ENCODE measurements around the gene SSR2. TPM values are rescaled to one million over a fixed set of nuclear protein-coding genes. Genes with fewer than 3 reads are reported as not detected.

SSR2 gene
- total RNA-seq, 4 donors from 2014 or later: 97.6 to 474 (median 227) TPM

DNA sequence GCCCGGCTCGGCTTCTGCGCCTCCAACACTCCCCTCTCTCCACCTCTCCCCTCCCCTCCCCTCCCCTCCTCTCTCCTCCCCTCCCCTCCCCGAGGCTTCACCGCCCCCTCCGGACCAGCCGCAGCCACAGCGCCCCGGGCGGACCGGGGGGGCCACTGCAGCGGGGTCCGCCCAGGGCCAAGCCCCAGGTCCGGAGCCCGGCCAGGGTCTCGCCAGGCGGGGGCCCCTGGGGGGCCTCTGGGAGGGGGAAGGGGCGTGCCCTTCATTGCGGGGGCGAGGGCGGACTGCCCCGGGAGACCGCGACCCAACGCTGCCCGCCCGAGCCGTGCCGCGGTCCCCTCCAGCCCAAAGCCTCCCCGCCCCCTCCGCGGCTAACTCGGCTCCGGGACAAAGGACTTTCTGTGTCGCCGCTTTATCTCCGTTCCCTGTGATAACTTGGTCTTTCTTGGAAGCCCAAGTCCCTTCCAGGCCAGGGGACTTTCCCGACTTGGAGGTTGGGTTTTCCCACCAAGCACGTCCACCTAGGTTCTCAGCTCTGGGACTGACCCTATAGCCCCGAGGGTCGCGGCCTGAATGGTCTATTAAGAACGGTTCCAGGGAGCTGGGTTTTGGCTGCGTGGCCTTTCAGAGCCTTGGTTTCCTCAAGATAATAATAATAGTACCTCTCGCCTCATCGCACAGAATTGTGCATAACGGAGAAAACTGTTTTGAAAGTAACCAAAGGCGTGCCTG, 33.2 kb upstream of the SSR2 start, which contains the start of gene UBQLN4:
Gene UBQLN4, minus strand, starts transcription at position 31 of the 732 bp plus-strand sequence. CDS start 97 bp downstream, outside the sequence.
- Histone ChIP-seq H3K4me1 (no peaks in the 10 kb centered on the region), H3K27ac (peak within 1 kb of the TSS; percentile 93), H3K36me3 (no peaks in the 10 kb centered on the region), H3K4me3 (peak within 1 kb of the TSS; percentile 54 to 93), H3K27me3 (no peaks in the 10 kb centered on the region), H3K9me3 (no peaks in the 10 kb centered on the region)
- intact Hi-C loops (cut with DNase I; ENCODE audit: low total_unique reads): no loop called here
- TF ChIP-seq POLR2A (IDR thresholded peaks at IDR 0.05) (peak in 1 of 2 donors; percentile 51), CTCF (IDR thresholded peaks at IDR 0.05) (peak in 3 of 4 experiments; percentile 41 to 78 (median 54))
- DNase-seq: peak; percentile 86 to 90

- Histone ChIP-seq H3K36me3 (no peaks in the 10 kb centered on the region), H3K27ac (peak overlapping the region; percentile 93), H3K27me3 (no peaks in the 10 kb centered on the region), H3K4me3 (peak overlapping the region; percentile 54 to 93), H3K4me1 (no peaks in the 10 kb centered on the region), H3K9me3 (no peaks in the 10 kb centered on the region)
- peak; percentile 66 to 71 for DNase-seq
- intact Hi-C loops (cut with DNase I; ENCODE audit: low total_unique reads): no loop called here
- TF ChIP-seq CTCF (IDR thresholded peaks at IDR 0.05) (peak in 2 of 4 experiments; percentile 3 to 21), POLR2A (IDR thresholded peaks at IDR 0.05) (peak in 1 of 2 donors; percentile 22)
Observed at GRCh38 chr1:156052862-156053767, 32.4 kb upstream of the SSR2 start.

DNA sequence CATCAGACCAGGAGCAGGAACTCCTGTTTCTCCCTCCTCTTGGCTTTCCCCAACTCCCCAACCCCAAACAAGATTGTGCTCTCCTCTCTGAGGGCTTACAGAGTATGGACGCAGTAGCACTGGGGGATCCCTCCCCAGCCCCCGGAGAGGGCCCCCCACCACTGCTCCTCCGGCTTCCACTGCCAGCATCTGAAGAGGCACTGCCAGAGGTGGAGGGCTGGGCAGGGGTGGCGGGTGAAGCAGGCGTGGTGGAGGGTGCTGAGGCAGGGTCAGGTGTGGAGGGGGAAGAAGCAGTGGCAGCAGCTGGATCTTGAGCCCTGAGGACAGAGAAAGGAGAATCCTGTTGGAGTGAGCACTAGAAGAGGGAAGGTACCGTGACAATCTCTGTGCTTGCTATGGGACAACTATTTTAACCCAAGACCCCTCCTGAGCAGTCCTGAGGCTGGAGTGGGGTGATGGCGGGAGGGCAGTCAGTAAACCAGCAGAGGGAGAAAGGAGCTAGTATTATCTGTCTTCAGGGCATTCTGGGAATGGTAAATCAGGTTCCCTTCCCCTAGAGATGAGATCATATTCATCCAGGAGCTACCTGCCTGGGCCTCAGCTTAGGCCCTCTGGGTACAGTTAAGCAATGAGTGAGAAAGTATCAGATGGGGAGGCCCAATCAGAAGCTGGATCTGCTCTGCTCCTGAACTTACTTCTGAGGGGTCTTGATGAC, 30.4 kb upstream of the SSR2 start:
- intact Hi-C loops (cut with DNase I; ENCODE audit: low total_unique reads): no loop called here
- Histone ChIP-seq H3K36me3 (no peaks in the 10 kb centered on the region), H3K9me3 (no peaks in the 10 kb centered on the region), H3K27ac (no peak overlapping the region), H3K27me3 (no peaks in the 10 kb centered on the region), H3K4me3 (no peak overlapping the region), H3K4me1 (no peaks in the 10 kb centered on the region)
- DNase-seq: no peak
- no peak for TF ChIP-seq CTCF (IDR thresholded peaks at IDR 0.05)
- no peak for TF ChIP-seq POLR2A (IDR thresholded peaks at IDR 0.05)

DNA sequence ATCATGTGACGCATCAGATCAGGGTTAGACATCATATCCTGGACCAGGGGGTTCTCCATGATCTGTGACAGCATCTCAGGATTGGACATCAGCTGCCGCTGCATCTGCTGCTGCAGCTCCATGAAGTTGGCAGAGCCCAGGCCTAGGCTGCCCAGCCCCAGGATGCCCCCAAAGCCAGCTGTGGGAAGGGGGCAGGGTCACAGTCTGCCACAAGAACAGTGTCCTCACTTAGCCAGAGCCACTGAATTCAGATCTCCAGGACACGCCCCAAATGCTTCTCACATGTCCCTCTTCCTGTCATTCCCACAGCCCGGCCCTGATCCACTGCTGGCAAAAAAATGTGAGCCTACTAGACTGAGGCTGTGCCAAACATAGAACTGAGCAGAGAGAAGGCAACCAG, 29.6 kb upstream of the SSR2 start:
- no peaks in the 10 kb centered on the region for H3K4me1 ChIP-seq
- TF ChIP-seq POLR2A (IDR thresholded peaks at IDR 0.05): no peak
- TF ChIP-seq CTCF (IDR thresholded peaks at IDR 0.05): no peak
- no peak overlapping the region for H3K4me3 ChIP-seq
- intact Hi-C loops (cut with DNase I; ENCODE audit: low total_unique reads): no loop called here
- H3K27me3 ChIP-seq: no peaks in the 10 kb centered on the region
- DNase-seq: no peak
- no peaks in the 10 kb centered on the region for H3K36me3 ChIP-seq
- H3K27ac ChIP-seq: no peak overlapping the region
- no peaks in the 10 kb centered on the region for H3K9me3 ChIP-seq

Data from uterus (tissue), 4 donors.